GM18526 (cell line): ENCODE measurements around the gene SAA1.

ENCODE experiments used
- POLR2A ChIP-seq: IDR thresholded peaks from 3 replicates; pipeline ENCODE4 v1.6.1; 2011; ENCODE audit not compliant: insufficient read length; ENCODE audit errors: extremely low read depth

Gene SAA1

GRCh38 chr11:18253233-18253632, 12.8 kb upstream of the SAA1 start:
- no peak for TF ChIP-seq POLR2A

- no peak for TF ChIP-seq POLR2A
These were observed 12.2 kb upstream of the SAA1 start for GRCh38 chr11:18253778-18254338.

GRCh38 chr11:18254781-18255361, 11.2 kb upstream of the SAA1 start:
- no peak for TF ChIP-seq POLR2A

DNA sequence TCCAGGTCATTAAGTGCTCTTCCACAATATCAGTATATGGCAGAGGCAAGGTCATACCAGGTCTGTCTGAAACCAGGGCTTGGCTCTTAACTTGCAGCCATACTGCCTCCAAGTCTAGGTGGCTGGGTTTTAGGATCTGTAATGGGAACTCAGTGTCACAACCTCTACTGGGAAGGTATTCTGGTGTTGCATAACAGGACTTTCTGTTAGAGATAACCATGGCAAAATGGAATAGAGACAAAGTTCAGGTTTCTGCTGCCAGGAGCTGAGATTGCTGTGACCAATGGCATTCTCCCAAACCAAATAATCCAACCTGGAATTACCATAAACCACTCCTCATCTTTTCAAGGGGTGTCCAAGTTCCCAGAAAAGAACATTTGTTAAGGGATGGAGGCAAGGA, 6.8 kb upstream of the SAA1 start:
- no peak for TF ChIP-seq POLR2A

DNA sequence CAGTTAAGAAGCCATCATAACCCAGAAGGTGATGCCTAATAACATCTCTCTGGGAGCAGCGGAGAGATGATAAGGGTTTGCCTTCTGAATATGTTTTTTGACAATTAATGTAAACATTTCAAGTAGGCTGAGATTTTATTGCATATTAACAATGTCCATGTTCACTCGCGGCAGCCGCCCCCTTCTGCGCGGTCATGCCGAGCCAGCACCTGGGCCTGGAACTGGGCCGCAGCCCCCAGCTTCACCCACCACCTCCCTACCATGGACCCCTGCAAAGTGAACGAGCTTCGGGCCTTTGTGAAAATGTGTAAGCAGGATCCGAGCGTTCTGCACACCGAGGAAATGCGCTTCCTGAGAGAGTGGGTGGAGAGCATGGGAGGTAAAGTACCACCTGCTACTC, 4.3 kb upstream of the SAA1 start:
- TF ChIP-seq POLR2A = no peak

- no peak for TF ChIP-seq POLR2A
These were observed 2.0 kb upstream of the SAA1 start for GRCh38 chr11:18264035-18264434.

DNA sequence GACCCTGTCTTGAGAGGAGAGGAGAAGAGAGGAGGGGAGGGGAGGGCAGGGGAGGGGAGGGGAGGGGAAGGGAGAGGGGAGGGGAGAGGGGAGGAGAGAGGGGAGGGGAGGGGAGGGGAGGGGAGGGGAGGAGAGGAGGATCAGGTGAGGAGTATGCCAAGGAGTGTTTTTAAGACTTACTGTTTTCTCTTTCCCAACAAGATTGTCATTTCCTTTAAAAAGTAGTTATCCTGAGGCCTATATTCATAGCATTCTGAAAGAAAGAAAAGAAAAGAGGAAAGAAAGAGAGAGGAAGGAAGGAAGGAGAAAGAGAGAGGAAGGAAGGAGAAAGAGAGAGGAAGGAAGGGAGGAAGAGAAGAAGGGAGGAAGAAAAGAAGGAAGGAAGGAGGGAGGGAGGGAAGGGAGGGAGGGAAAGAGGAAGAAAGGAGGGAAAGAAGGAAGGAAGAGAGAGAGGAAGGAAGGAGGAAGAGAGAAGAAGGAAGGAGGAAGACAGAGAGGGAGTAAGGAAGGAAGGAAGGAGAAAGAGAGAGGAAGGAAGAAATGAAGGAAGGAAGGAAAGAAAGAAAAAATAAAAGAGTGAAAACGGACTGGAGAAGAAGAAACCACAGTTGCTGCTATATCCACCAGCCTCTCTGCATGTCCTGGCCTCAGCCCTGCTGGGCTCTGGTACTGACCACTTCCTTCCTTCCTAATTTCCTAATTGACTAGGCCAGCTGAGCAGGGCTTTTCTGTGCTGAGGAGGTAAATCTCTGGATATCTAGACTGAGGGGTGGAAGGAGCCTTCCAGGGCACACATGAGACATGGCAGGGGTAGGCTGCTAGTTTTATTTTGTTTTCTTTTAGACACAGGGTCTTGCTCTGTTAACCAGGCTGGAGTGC, 1.1 kb upstream of the SAA1 start:
- no peak for TF ChIP-seq POLR2A

DNA sequence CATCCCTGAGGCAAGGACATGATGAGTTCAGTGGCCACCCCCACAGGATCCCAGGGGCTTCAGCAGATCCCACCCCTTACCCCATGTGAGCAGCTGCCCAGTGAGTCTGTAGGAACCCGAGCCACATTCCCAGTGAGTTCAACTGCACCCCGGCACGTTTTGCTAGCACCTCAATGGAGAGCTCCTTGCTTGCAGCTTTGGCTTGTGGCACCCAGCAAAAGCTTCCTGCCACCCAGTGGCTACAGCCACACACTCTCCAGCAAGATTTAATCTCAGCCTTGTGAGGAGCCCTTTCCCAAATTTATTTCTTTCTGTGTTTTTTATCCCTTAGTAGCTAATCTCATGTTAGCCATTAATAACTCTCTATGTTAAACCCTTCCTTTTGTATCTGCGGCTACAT, 4.0 kb downstream of the SAA1 start:
- no peak for TF ChIP-seq POLR2A

DNA sequence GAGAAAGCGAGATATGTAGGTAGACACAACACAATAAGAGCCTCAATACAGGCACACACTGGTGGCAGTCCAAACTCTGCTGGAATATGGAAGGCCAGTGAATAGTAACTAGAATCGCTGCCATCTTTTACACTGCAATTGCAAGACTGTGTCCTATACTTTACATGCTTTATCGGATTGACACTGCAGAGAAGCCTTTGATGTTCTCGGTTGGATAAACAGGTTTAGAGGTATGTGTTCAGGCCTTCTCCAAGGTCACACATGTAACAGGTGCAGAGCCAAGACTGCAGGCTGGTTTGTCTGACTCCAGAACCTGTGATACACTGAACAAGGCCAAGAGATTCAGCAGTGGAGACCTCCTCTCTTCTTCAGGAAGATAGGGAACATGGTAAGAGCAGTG, 5.1 kb downstream of the SAA1 start:
- TF ChIP-seq POLR2A = no peak

GRCh38 chr11:18277565-18278271, 11.7 kb downstream of the SAA1 start:
- no peak for TF ChIP-seq POLR2A

DNA sequence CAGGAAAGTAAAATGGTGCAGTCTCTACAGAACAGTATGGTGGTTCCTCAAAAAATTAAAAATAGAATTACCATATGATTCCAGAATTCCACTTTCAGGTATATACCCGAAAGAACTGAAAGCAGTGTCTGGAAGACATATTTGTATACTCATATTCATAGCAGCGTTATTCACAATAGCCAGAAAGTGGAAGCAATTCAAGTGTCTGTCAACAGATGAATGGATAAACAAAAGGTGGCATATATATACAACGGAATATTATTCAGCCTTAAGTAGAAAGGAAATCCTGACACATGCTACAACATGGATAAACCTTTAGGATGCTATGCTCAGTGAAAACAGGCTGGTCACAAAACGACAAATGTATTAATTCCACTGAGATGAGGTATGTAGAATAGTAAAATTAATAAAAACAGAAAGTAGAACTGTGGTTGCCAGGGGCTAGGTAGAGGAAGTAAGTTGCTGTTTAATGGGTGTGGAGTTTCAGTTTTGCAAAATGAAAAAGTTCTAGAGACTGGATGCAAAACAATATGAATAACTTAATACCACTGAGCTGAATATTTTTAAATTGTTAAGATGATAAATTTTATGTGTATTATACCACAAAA, 14.5 kb downstream of the SAA1 start:
- no peak for TF ChIP-seq POLR2A

DNA sequence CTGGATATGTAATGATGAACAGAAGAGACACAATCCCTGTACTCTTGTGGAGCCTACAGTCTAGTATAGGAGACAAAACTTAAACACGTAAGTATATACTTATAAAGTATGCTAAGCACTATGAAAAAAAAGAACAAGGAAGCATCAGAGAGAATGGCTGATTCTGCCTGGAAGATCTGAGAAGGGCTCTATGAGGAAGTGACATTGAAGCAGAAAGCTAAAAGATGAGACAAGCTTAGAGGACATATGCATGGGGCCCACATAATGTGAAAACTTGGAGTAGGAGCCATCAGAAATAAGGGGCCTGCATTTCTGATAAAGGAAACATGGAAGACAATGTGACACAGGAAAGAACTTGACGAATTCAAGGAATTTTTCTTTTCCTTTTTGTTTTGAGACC, 16.6 kb downstream of the SAA1 start:
- TF ChIP-seq POLR2A = no peak

- no peak for TF ChIP-seq POLR2A
These were observed 19.8 kb downstream of the SAA1 start for GRCh38 chr11:18285841-18286240.

GRCh38 chr11:18288911-18289310, 22.8 kb downstream of the SAA1 start:
- no peak for TF ChIP-seq POLR2A

DNA sequence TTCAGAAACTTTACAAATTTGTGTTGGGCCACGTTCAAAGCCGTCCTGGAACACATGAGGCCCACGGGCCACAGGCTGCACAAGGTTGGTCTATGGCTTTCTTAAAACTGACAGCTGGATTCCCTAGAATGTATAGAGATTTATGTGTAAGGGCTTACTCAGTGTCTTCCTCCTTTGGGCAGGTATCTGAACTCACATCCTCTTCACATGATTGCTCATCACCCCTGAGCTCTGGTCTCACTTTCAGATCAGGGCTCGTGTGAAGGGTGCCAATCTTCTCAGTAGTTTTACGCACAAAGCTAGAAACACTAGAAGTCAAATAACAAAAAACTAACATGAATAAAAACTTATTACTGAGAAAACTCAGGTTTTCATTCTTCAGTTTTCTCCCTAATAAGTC, 28.8 kb downstream of the SAA1 start:
- no peak for TF ChIP-seq POLR2A
